Smooth muscle cell (in vitro differentiated cells): ENCODE measurements around the gene ARSJ. TPM values are rescaled to one million over a fixed set of nuclear protein-coding genes. Genes with fewer than 3 reads are reported as not detected.
"Not testable (repeated sequence)": the region's sequence is repeated elsewhere in the genome, so short reads cannot be mapped to it uniquely, and the experiment has no call there.

Experiments
- DNase-seq: peaks from one replicate; lab custom pipeline; 2025; ENCODE audit not compliant: unreplicated experiment; lab: John Stamatoyannopoulos, UW
- H2AFZ ChIP-seq: fragments of 200-600 bp; sonication (generic); 2 replicates; pipeline ENCODE4 v1.6.0; 2016; ENCODE audit warnings: antibody characterized with exemption, low read depth, mild to moderate bottlenecking
- H3F3A ChIP-seq: fragments of 200-600 bp; sonication (generic); 2 replicates; pipeline ENCODE4 v1.6.0; 2017; ENCODE audit warnings: antibody characterized with exemption, low read depth
- H3K27ac ChIP-seq: fragments of 200-600 bp; sonication (generic); 2 replicates; pipeline ENCODE4 v1.5.1; 2016; ENCODE audit warnings: low read depth, mild to moderate bottlenecking
- H3K27me3 ChIP-seq: fragments of 200-600 bp; sonication (generic); 2 replicates; pipeline ENCODE4 v1.6.1; 2016; ENCODE audit warnings: low read depth, mild to moderate bottlenecking
- H3K36me3 ChIP-seq: fragments of 200-600 bp; sonication (generic); 2 replicates; pipeline ENCODE4 v1.5.1; 2016; ENCODE audit warnings: low read depth
- H3K4me1 ChIP-seq: fragments of 200-600 bp; sonication (generic); 2 replicates; pipeline ENCODE4 v1.5.1; 2016; ENCODE audit warnings: low read depth
- H3K4me2 ChIP-seq: fragments of 200-600 bp; sonication (generic); 2 replicates; pipeline ENCODE4 v1.6.0; 2016; ENCODE audit warnings: mild to moderate bottlenecking
- H3K4me3 ChIP-seq: fragments of 200-600 bp; sonication (generic); 2 replicates; pipeline ENCODE4 v1.5.1; 2016; ENCODE audit warnings: mild to moderate bottlenecking
- H3K79me2 ChIP-seq: fragments of 200-600 bp; sonication (generic); 2 replicates; pipeline ENCODE4 v1.6.0; 2016; ENCODE audit warnings: low read depth, mild to moderate bottlenecking
- H3K9ac ChIP-seq: fragments of 200-600 bp; sonication (generic); 2 replicates; pipeline ENCODE4 v1.6.0; 2016; ENCODE audit warnings: low read depth
- H3K9me3 ChIP-seq: fragments of 200-600 bp; sonication (generic); replicated peaks from 2 replicates; pipeline ENCODE4 v1.5.1; 2016; ENCODE audit warnings: low read depth
- H4K20me1 ChIP-seq: fragments of 200-600 bp; sonication (generic); 2 replicates; pipeline ENCODE4 v1.6.0; 2016; ENCODE audit warnings: low read depth
- CTCF ChIP-seq: fragments of 200-600 bp; sonication (generic); IDR thresholded peaks from 2 replicates; pipeline ENCODE4 v1.5.1; 2017; ENCODE audit warnings: borderline replicate concordance, mild to moderate bottlenecking, antibody characterized with exemption; ENCODE audit not compliant: insufficient read depth, poor library complexity, severe bottlenecking
- WGBS: methylation state at CpG from one replicate; pipeline ENCODE4 v1.1.7; 2016; ENCODE audit warnings: low lambda C conversion rate; 5-methylcytosine and 5-hydroxymethylcytosine counted together
- polyA plus RNA-seq: library from polyadenylated mRNA; unstranded; fragments of >200 nt; fragmentation: Nextera tagmentation; extraction: Ambion mirVana; gene quantifications from 2 replicates; pipeline ENCODE4 v1.2.1, GENCODE V29; 2016
- total RNA-seq: library from RNA; depleted of rRNA; stranded (reverse); fragments of >200 nt; gene quantifications from 2 replicates; pipeline ENCODE4 v1.2.3, GENCODE V29; 2014

ARSJ gene
- total and polyA plus RNA-seq, 2 experiments from 2014 or later: 7.9 to 8.8 TPM

GRCh38 chr4:114005569-114006442 lies 26.4 kb upstream of the ARSJ start:
- H3K9ac ChIP-seq: no peak overlapping the region
- no peaks in the 10 kb centered on the region for H3K79me2 ChIP-seq
- no peak for TF ChIP-seq CTCF
- WGBS: 88% methylated on average over 4 of the region's 4 CpGs
- H4K20me1 ChIP-seq: no peaks in the 10 kb centered on the region
- no peak overlapping the region for H3K27ac ChIP-seq
- H3K4me3 ChIP-seq: no peak overlapping the region
- H3K9me3 ChIP-seq: no peaks in the 10 kb centered on the region
- H3F3A ChIP-seq: no peaks in the 10 kb centered on the region
- no peak for DNase-seq
- H2AFZ ChIP-seq: no peak overlapping the region
- H3K36me3 ChIP-seq: no peaks in the 10 kb centered on the region
- no peak overlapping the region for H3K4me2 ChIP-seq
- no peaks in the 10 kb centered on the region for H3K4me1 ChIP-seq
- no peaks in the 10 kb centered on the region for H3K27me3 ChIP-seq

GRCh38 chr4:114004483-114005226 lies 25.2 kb upstream of the ARSJ start:
- not testable (repeated sequence) for H3K9me3 ChIP-seq, H4K20me1 ChIP-seq, H3K4me3 ChIP-seq, H3K27me3 ChIP-seq, H3K4me2 ChIP-seq, H3F3A ChIP-seq, H3K27ac ChIP-seq, H3K36me3 ChIP-seq, H3K4me1 ChIP-seq, H2AFZ ChIP-seq, DNase-seq, H3K79me2 ChIP-seq, H3K9ac ChIP-seq
- WGBS: 85% methylated on average over 20 of the region's 20 CpGs

- Histone ChIP-seq H3K27ac (no peak overlapping the region), H3K27me3 (no peaks in the 10 kb centered on the region), H4K20me1 (no peaks in the 10 kb centered on the region), H3K36me3 (no peaks in the 10 kb centered on the region), H3K4me3 (no peak overlapping the region), H3K4me1 (no peaks in the 10 kb centered on the region), H3F3A (no peaks in the 10 kb centered on the region), H3K4me2 (no peak overlapping the region), H3K9me3 (no peaks in the 10 kb centered on the region), H3K79me2 (no peaks in the 10 kb centered on the region), H3K9ac (no peak overlapping the region), H2AFZ (no peak overlapping the region)
- no peak for TF ChIP-seq CTCF
- DNase-seq: no peak
- 84% methylated on average over 1 of the region's 1 CpG for WGBS
Measured at GRCh38 chr4:113998531-113998930, 19.1 kb upstream of the ARSJ start.

GRCh38 chr4:113998079-113998478 lies 18.6 kb upstream of the ARSJ start:
- no peak for TF ChIP-seq CTCF
- H3K4me3 ChIP-seq: no peak overlapping the region
- no peaks in the 10 kb centered on the region for H3K9me3 ChIP-seq
- DNase-seq: no peak
- H3K27me3 ChIP-seq: no peaks in the 10 kb centered on the region
- no peak overlapping the region for H3K9ac ChIP-seq
- no peak overlapping the region for H3K27ac ChIP-seq
- H3K4me1 ChIP-seq: no peaks in the 10 kb centered on the region
- WGBS: 92% methylated on average over 5 of the region's 5 CpGs
- no peaks in the 10 kb centered on the region for H3K36me3 ChIP-seq
- H3K79me2 ChIP-seq: no peaks in the 10 kb centered on the region
- no peak overlapping the region for H3K4me2 ChIP-seq
- H3F3A ChIP-seq: no peaks in the 10 kb centered on the region
- H2AFZ ChIP-seq: no peak overlapping the region
- H4K20me1 ChIP-seq: no peaks in the 10 kb centered on the region
